ENCODE results near the gene C4A. TPM values are rescaled to one million over a fixed set of nuclear protein-coding genes. Genes with fewer than 3 reads are reported as not detected.
"Not testable (repeated sequence)": the region's sequence is repeated elsewhere in the genome, so short reads cannot be mapped to it uniquely, and the experiment has no call there.

The C4A gene
- total and polyA plus RNA-seq, 2 of the 4 experiments (the other 2 are of a cell fraction): 0.90 to 3.8 TPM

- H3K18ac ChIP-seq (ENCODE audit: low read depth, low read length); H2BK120ac ChIP-seq (ENCODE audit: low read depth, low read length); H2BK15ac ChIP-seq (ENCODE audit: low read depth, low read length); H4K20me1 ChIP-seq (ENCODE audit: insufficient read depth, low read length); H4K91ac ChIP-seq (ENCODE audit: insufficient read depth, low read depth, low read length); H3K4me2 ChIP-seq (ENCODE audit: low read depth, low read length); H3K56ac ChIP-seq (ENCODE audit: extremely low read depth, insufficient read depth, low read length); H3K4ac ChIP-seq (ENCODE audit: low read depth, low read length); dilution Hi-C loops (cut with HindIII; ENCODE audit: low sequenced_read_pairs, unreplicated experiment); CTCF ChIA-PET; H2AFZ ChIP-seq (replicated peaks; ENCODE audit: low read length, poor library complexity); H3K27ac ChIP-seq (ENCODE audit: insufficient read depth, low read length); H3K4me3 ChIP-seq (ENCODE audit: insufficient read depth, low read depth, low read length); H2BK5ac ChIP-seq (ENCODE audit: low read depth, low read length, poor library complexity, severe bottlenecking); H3K9me1 ChIP-seq (ENCODE audit: insufficient read depth, low read length); H3K36me3 ChIP-seq (ENCODE audit: control insufficient read depth, insufficient read depth, low read length); H2AK5ac ChIP-seq (ENCODE audit: low read depth, low read length); POLR2A ChIA-PET (ENCODE audit: unreplicated experiment); in situ Hi-C loops (cut with MboI; ENCODE audit: low sequenced_read_pairs); H3K27me3 ChIP-seq (ENCODE audit: control insufficient read depth, insufficient read depth, low read length); H3K4me1 ChIP-seq (ENCODE audit: control insufficient read depth, insufficient read depth, low read length); H4K8ac ChIP-seq (ENCODE audit: low read depth in 2 of 2, low read length in 2 of 2); H3K9me3 ChIP-seq (ENCODE audit: control insufficient read depth, insufficient read depth, low read length); ATAC-seq (ENCODE audit: low read depth); H2AK9ac ChIP-seq (replicated peaks; ENCODE audit: low read depth, low read length, poor library complexity); H3K9ac ChIP-seq (ENCODE audit: low read depth, low read length); BruUV-seq (replicated peaks); H2BK20ac ChIP-seq (ENCODE audit: low read depth, low read length); H3K23ac ChIP-seq (ENCODE audit: low read depth, low read length); DNase-seq; H3K79me1 ChIP-seq (ENCODE audit: low read depth in 1 of 2, low read length in 2 of 2); H4K5ac ChIP-seq (ENCODE audit: low read depth, low read length); H3K14ac ChIP-seq (replicated peaks; ENCODE audit: low read depth, low read length); intact Hi-C loops (cut with micrococcal nuclease): not testable (repeated sequence)
- no CpG with 5 or more reads among the region's 24 CpGs for WGBS, 2 experiments (ENCODE audit: extremely low coverage in 2 of 2, insufficient read length in 1 of 2)
Measured at GRCh38 chr6:32008037-32008436, 26.2 kb downstream of the C4A start.

GRCh38 chr6:32008616-32009015, 26.8 kb downstream of the C4A start:
- WGBS, 2 experiments (ENCODE audit: extremely low coverage in 2 of 2, insufficient read length in 1 of 2): no CpG with 5 or more reads among the region's 12 CpGs
- in situ Hi-C loops (cut with MboI; ENCODE audit: low sequenced_read_pairs); dilution Hi-C loops (cut with HindIII; ENCODE audit: low sequenced_read_pairs, unreplicated experiment); H2AK9ac ChIP-seq (replicated peaks; ENCODE audit: low read depth, low read length, poor library complexity); H4K8ac ChIP-seq (ENCODE audit: low read depth in 2 of 2, low read length in 2 of 2); CTCF ChIA-PET; H3K23ac ChIP-seq (ENCODE audit: low read depth, low read length); H3K4me2 ChIP-seq (ENCODE audit: low read depth, low read length); ATAC-seq (ENCODE audit: low read depth); H3K4me1 ChIP-seq (ENCODE audit: control insufficient read depth, insufficient read depth, low read length); H2BK120ac ChIP-seq (ENCODE audit: low read depth, low read length); H3K56ac ChIP-seq (ENCODE audit: extremely low read depth, insufficient read depth, low read length); intact Hi-C loops (cut with micrococcal nuclease); H2BK15ac ChIP-seq (ENCODE audit: low read depth, low read length); BruUV-seq (replicated peaks); H3K9ac ChIP-seq (ENCODE audit: low read depth, low read length); H3K27ac ChIP-seq (ENCODE audit: insufficient read depth, low read length); POLR2A ChIA-PET (ENCODE audit: unreplicated experiment); H4K5ac ChIP-seq (ENCODE audit: low read depth, low read length); H3K18ac ChIP-seq (ENCODE audit: low read depth, low read length); H3K36me3 ChIP-seq (ENCODE audit: control insufficient read depth, insufficient read depth, low read length); H3K9me3 ChIP-seq (ENCODE audit: control insufficient read depth, insufficient read depth, low read length); H3K9me1 ChIP-seq (ENCODE audit: insufficient read depth, low read length); H2BK20ac ChIP-seq (ENCODE audit: low read depth, low read length); H4K91ac ChIP-seq (ENCODE audit: insufficient read depth, low read depth, low read length); H3K4ac ChIP-seq (ENCODE audit: low read depth, low read length); H4K20me1 ChIP-seq (ENCODE audit: insufficient read depth, low read length); H3K14ac ChIP-seq (replicated peaks; ENCODE audit: low read depth, low read length); DNase-seq; H3K79me1 ChIP-seq (ENCODE audit: low read depth in 1 of 2, low read length in 2 of 2); H2AFZ ChIP-seq (replicated peaks; ENCODE audit: low read length, poor library complexity); H3K27me3 ChIP-seq (ENCODE audit: control insufficient read depth, insufficient read depth, low read length); H3K4me3 ChIP-seq (ENCODE audit: insufficient read depth, low read depth, low read length); H2BK5ac ChIP-seq (ENCODE audit: low read depth, low read length, poor library complexity, severe bottlenecking); H2AK5ac ChIP-seq (ENCODE audit: low read depth, low read length): not testable (repeated sequence)
